ENCODE data around the gene SIGLEC10. TPM values are rescaled to one million over a fixed set of nuclear protein-coding genes. Genes with fewer than 3 reads are reported as not detected.
"Not testable (repeated sequence)": the region's sequence is repeated elsewhere in the genome, so short reads cannot be mapped to it uniquely, and the experiment has no call there.

Gene SIGLEC10
- total and polyA plus RNA-seq, 10 donors = 38.0 to 155 (median 87.5) TPM

DNA sequence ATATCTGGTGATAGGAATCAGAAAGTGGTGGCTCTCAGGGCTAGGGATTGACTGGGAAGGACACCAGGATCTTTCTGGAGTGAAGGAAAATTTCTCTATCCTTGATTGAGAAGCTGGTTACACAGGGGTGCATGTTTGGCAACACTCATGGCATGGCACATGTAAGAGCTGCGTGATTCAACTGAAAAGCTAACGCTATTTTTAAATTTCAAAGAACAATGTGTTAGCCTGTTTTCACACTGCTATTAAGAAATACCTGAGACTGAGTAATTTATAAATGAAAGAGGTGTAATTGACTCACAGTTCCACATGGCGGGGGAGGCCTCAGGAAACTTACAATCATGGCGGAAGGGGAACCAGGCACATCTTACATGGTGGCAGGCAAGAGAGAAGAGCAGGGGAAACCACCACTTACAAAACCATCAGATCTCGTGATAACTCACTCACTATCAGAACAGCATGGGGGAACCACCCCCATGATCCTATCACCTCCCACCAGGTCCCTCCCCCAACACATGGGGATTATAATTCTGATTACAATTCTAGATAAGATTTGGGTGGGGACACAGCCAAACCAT, 33.4 kb upstream of the SIGLEC10 start:
- Histone ChIP-seq H3K9me3 (peaks cover 0 to 16% (median 2%) of the 10 kb centered on the region in 8 donors), H3K4me1 (peaks cover 0 to 14% (median 0%) of the 10 kb centered on the region in 6 donors), H3K27me3 (replicated peaks in 1 of 7) (peaks cover 0 to 44% (median 0%) of the 10 kb centered on the region in 7 donors), H3K27ac (no peak overlapping the region), H3K36me3 (no peaks in the 10 kb centered on the region), H3K4me3 (no peak overlapping the region)
- WGBS, 5 donors = 65 to 94% (median 80%) methylated on average over 5 of the region's 5 CpGs
- intact Hi-C loops (cut with DNase I; ENCODE audit: low total_unique reads) = no loop called here
- no peak for DNase-seq
- TF ChIP-seq POLR2A (IDR thresholded peaks at IDR 0.05) (no peak), POLR2AphosphoS5 (IDR thresholded peaks at IDR 0.05) (no peak), CTCF (IDR thresholded peaks at IDR 0.05 in 8 of 11, conservative IDR thresholded peaks at IDR 0.05 in 3 of 11) (no peak)

DNA sequence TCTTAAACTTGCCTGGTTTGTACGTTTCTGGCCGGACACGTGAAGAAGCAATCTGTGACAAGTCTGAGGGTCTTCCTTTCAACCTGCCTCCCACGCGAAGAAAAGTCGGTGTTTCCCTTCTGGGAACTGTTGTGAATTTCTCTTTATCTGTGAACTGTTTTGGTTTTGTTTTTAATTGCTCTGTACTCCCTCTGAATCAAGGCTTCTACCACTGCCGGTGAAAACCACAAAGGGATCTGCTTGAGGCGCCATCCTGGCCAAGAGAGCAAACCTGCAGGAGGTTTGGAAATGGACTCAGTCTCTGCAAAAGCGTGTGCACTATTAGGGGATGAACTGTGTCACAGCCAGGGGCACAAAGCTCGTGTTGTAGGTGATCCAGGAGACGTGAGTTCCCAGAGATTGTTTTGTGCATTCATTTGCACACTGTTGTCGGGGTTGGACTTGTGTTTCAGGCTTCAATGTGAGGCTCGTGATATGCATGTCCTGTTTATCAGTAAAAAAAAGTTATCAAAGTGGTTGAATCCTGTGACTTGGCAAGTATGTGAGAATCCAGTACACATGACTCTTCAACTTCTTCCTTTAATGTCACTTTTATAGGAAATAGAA, 31.1 kb upstream of the SIGLEC10 start:
- Histone ChIP-seq H3K9me3 (peaks cover 0 to 16% (median 2%) of the 10 kb centered on the region in 8 donors), H3K4me1 (peaks cover 0 to 14% (median 0%) of the 10 kb centered on the region in 6 donors), H3K27ac (peak overlapping the region in 1 of 8 donors; percentile 19), H3K27me3 (replicated peaks in 1 of 7) (peaks cover 0 to 35% (median 0%) of the 10 kb centered on the region in 7 donors), H3K4me3 (peak overlapping the region in 1 of 8 donors; percentile 6), H3K36me3 (no peaks in the 10 kb centered on the region)
- intact Hi-C loops (cut with DNase I; ENCODE audit: low total_unique reads) = no loop called here
- TF ChIP-seq CTCF (IDR thresholded peaks at IDR 0.05 in 8 of 11, conservative IDR thresholded peaks at IDR 0.05 in 3 of 11) (no peak), POLR2A (IDR thresholded peaks at IDR 0.05) (no peak), POLR2AphosphoS5 (IDR thresholded peaks at IDR 0.05) (no peak)
- DNase-seq = peak; percentile 16
- WGBS, 5 donors = 13 to 32% (median 26%) methylated on average over 13 of the region's 13 CpGs

GRCh38 chr19:51448011-51448410, 30.6 kb upstream of the SIGLEC10 start:
- Histone ChIP-seq H3K27me3 (replicated peaks in 1 of 7) (peaks cover 0 to 35% (median 0%) of the 10 kb centered on the region in 7 donors), H3K4me1 (peaks cover 0 to 14% (median 0%) of the 10 kb centered on the region in 6 donors), H3K27ac (peak overlapping the region in 1 of 8 donors; percentile 19), H3K36me3 (no peaks in the 10 kb centered on the region), H3K4me3 (no peak overlapping the region), H3K9me3 (peaks cover 0 to 16% (median 2%) of the 10 kb centered on the region in 8 donors)
- whole genome bisulfite sequencing, 5 donors = 68 to 90% (median 82%) methylated on average over 7 of the region's 7 CpGs
- peak; percentile 39 for DNase-seq
- TF ChIP-seq CTCF (IDR thresholded peaks at IDR 0.05 in 8 of 11, conservative IDR thresholded peaks at IDR 0.05 in 3 of 11) (no peak), POLR2A (IDR thresholded peaks at IDR 0.05) (no peak), POLR2AphosphoS5 (IDR thresholded peaks at IDR 0.05) (no peak)
- intact Hi-C loops (cut with DNase I; ENCODE audit: low total_unique reads) = no loop called here

DNA sequence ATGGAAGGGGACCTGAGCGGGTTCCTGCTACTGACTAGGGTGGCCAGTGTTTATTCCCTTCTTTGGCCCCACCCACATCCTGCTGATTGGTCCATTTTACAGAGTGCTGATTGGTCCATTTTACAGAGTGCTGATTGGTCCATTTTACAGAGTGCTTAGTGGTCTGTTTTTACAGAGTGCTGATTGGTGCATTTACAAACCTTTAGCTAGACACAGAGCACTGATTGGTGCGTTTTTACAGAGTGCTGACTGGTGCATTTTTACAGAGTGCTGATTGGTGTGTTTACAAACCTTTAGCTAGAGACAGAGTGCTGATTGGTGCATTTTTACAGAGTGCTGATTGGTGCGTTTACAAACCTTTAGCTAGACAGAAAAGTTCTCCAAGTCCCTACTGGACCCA, 30.1 kb upstream of the SIGLEC10 start:
- not testable (repeated sequence) for H3K4me3 ChIP-seq, DNase-seq

More for the DNA sequence above, 30.1 kb upstream of the SIGLEC10 start:
- H3K27me3 ChIP-seq (replicated peaks in 1 of 7) = peaks cover 0 to 38% (median 0%) of the 10 kb centered on the region in 7 donors
- H3K27ac ChIP-seq; H3K36me3 ChIP-seq; intact Hi-C loops (cut with DNase I; ENCODE audit: low total_unique reads): not testable (repeated sequence)
- peaks cover 0 to 16% (median 2%) of the 10 kb centered on the region in 8 donors for H3K9me3 ChIP-seq
- H3K4me1 ChIP-seq = peaks cover 0 to 18% (median 2%) of the 10 kb centered on the region in 6 donors
- 73 to 93% (median 87%) methylated on average over 3 of the region's 3 CpGs for WGBS, 5 donors
